Measurements from ENCODE around the gene JMJD8.

JMJD8 gene

GRCh38 chr16:637081-638018 is 46.8 kb downstream of the JMJD8 start:
- DNase-seq, result peak; percentile 77

DNA sequence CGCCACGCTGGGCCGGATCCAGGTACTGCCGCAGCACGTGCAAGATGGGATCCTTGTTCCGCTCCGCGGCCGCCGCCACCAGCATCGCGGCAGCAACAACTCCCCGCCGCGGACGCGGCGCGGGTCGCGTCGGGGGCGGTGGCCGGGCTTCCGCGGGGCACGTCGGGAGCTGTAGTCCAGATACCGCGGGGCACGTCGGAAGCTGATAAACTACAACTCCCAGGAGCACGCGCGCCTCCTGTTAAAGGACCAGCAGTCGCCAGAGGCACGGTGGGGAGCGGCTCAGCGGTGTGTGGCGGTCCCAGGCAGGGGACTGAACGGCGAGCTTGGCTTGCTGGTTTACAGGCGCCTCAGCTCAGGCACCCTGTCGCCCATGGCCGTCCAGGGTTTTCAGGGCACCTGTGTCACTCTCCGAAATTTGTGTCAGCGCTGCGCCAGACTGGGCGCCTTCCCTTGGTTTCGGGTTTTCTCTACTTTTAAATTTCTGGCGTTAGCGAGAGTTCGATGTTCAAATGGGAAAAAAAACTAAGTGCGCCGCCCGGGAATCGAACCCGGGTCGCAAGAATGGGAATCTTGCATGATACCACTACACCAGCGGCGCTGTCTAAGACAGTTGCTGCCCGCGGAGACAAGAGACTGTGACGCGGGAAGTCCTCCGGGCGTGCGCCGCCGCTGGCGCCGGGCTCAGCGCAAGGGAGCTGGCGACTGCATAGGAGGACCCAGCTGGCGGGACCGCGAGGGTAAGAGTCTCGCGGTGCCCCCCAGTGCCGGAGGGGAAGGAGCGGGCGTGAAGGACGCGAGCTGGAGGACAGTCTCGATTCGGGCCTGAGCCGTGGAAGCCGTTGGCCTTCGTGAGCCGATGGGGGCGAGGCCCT is 47.7 kb downstream of the JMJD8 start, which contains the start of gene METTL26:
TSS of gene METTL26 (minus strand) at position 100 of the 875 bp plus-strand sequence. CDS start at position 85, 15 bp downstream.
- DNase-seq, result peak; percentile 98

- DNase-seq, result no peak
Measured at GRCh38 chr16:635573-636205, 48.4 kb downstream of the JMJD8 start.

DNA sequence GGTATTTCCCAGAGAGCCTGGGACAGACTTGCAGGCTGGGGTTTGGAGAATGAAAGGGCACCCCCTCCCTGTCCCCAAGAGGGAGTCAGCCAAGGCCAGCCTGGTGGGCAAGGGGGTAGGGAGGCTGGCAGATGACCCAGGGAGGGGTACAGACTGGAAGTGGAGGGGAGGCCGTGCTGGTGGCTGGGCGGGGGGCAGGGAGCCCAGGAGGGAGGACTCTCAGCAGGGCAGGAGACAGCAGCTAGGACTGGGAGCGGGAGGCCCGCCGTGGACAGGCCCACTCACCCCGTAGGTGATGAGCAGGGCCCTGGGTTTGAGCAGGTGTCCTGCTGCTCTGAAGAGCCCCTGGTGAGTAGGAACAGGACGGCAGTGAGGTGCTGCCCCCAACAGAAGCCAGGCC is 49.1 kb downstream of the JMJD8 start:
- DNase-seq, result no peak

- DNase-seq, result no peak
Measured at GRCh38 chr16:634051-634670, 50.0 kb downstream of the JMJD8 start.

DNA sequence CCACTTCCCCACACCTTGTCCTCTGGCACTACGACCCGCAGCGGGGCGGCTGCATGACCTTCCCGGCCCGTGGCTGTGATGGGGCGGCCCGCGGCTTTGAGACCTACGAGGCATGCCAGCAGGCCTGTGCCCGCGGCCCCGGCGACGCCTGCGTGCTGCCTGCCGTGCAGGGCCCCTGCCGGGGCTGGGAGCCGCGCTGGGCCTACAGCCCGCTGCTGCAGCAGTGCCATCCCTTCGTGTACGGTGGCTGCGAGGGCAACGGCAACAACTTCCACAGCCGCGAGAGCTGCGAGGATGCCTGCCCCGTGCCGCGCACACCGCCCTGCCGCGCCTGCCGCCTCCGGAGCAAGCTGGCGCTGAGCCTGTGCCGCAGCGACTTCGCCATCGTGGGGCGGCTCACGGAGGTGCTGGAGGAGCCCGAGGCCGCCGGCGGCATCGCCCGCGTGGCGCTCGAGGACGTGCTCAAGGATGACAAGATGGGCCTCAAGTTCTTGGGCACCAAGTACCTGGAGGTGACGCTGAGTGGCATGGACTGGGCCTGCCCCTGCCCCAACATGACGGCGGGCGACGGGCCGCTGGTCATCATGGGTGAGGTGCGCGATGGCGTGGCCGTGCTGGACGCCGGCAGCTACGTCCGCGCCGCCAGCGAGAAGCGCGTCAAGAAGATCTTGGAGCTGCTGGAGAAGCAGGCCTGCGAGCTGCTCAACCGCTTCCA is 50.6 kb downstream of the JMJD8 start:
- DNase-seq, result no peak

DNA sequence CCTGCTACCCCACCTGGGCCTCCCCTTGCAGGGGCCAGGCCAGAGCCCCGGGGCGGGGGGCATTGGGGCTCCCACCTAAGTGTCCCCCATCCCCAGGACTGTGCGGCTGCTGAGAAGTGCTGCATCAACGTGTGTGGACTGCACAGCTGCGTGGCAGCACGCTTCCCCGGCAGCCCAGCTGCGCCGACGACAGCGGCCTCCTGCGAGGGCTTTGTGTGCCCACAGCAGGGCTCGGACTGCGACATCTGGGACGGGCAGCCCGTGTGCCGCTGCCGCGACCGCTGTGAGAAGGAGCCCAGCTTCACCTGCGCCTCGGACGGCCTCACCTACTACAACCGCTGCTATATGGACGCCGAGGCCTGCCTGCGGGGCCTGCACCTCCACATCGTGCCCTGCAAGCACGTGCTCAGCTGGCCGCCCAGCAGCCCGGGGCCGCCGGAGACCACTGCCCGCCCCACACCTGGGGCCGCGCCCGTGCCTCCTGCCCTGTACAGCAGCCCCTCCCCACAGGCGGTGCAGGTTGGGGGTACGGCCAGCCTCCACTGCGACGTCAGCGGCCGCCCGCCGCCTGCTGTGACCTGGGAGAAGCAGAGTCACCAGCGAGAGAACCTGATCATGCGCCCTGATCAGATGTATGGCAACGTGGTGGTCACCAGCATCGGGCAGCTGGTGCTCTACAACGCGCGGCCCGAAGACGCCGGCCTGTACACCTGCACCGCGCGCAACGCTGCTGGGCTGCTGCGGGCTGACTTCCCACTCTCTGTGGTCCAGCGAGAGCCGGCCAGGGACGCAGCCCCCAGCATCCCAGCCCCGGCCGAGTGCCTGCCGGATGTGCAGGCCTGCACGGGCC is 51.4 kb downstream of the JMJD8 start:
- DNase-seq, result no peak

DNA sequence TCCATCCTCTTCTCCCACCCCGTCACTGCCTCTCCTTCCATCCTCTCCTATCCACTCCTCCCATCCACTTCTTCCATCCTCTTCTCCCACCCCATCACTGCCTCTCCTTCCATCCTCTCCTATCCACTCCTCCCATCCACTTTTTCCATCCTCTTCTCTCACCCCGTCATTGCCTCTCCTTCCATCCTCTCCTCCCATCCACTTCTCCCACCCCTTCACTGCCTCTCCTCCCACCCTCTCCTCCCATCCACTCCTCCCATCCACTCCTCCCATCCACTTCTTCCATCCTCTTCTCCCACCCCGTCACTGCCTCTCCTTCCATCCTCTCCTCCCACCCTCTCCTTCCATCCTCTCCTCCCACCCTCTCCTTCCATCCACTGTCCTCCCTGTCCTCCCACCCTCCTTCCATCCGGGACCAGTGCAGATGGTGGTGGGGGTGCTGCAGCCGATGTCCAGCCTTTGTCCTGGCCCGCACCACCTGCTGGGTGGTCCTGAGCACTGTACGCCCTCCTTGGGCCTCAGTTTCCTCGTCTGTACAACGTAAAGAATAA is 52.3 kb downstream of the JMJD8 start:
- DNase-seq, result no peak

Data from eye (tissue), 1 donor.